Parathyroid adenoma (tissue), 2 donors: ENCODE results near the gene NFKBIL1.

Experiments
- H2AFZ ChIP-seq: fragments of 300-600 bp; sonication (generic); one replicate; pipeline ENCODE4 v1.7.0; 2017; ENCODE audit warnings: antibody characterized with exemption, mild to moderate bottlenecking
- H3K27ac ChIP-seq: fragments of 300-600 bp; sonication (generic); one replicate; pipeline ENCODE4 v1.7.0; 2017
- H3K27me3 ChIP-seq: fragments of 300-600 bp; sonication (generic); one replicate; pipeline ENCODE4 v1.7.0; 2017; ENCODE audit warnings: low read length; ENCODE audit not compliant: control insufficient read depth, insufficient read depth
- H3K36me3 ChIP-seq: fragments of 300-600 bp; sonication (generic); one replicate; pipeline ENCODE4 v1.7.0; 2017; ENCODE audit warnings: low read length; ENCODE audit not compliant: control insufficient read depth, insufficient read depth
- H3K4me1 ChIP-seq: fragments of 300-600 bp; sonication (generic); one replicate; pipeline ENCODE4 v1.7.0; 2017; ENCODE audit warnings: control low read depth
- H3K4me2 ChIP-seq: fragments of 300-600 bp; sonication (generic); one replicate; pipeline ENCODE4 v1.7.0; 2017; ENCODE audit warnings: low read length
- H3K4me3 ChIP-seq: fragments of 300-600 bp; sonication (generic); one replicate; pipeline ENCODE4 v1.7.0; 2017; ENCODE audit warnings: low read depth, low read length
- H3K79me2 ChIP-seq: fragments of 300-600 bp; sonication (generic); one replicate; pipeline ENCODE4 v1.7.0; 2017; ENCODE audit warnings: control low read depth
- H3K9ac ChIP-seq: fragments of 300-600 bp; sonication (generic); one replicate; pipeline ENCODE4 v1.7.0; 2017; ENCODE audit warnings: mild to moderate bottlenecking
- H3K9me3 ChIP-seq: fragments of 300-600 bp; sonication (generic); one replicate; pipeline ENCODE4 v1.7.0; 2017; ENCODE audit warnings: low read length; ENCODE audit not compliant: control insufficient read depth
- TF ChIP-seq, protein P1 (sequence below): fragments of 300-600 bp; sonication (generic); IDR thresholded peaks from one replicate; pipeline ENCODE4 v1.7.0; 2017; ENCODE audit warnings: antibody characterized with exemption, mild to moderate bottlenecking
- donor health status: primary hyperparathyroidism.

The NFKBIL1 gene

DNA sequence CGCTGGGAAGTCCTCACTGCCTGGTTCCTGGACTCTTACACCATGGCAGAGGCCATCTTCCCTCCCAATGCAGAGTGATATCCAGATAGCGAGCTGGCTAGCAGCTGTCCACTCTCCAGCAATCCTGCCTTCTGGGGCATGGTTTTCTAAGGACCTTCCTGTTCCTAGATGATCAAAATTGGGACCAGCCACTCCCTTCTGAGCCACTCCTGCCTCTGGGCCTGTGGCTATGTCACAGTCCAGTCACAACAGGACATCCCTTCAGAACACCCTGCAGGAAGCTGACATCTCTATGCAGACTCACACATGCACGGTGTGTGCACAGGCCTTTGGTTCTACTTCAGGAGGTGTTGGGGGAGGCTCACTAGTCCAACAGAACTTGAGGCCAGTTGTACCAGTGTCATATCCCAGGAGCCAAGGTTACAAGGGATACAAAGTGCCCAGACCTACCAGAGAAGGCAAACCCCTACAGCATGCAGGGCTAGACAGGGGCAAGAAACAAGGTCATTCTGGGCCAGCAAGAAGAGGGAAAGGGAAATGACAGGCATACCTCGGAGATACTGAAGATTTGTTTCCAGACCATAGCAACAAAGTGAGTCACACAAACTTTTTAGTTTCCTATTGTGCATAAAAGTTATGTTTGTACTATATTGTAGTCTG is 21.3 kb upstream of the NFKBIL1 start:
- H2AFZ ChIP-seq: no peak overlapping the region
- H3K4me3 ChIP-seq: no peak overlapping the region
- H3K27ac ChIP-seq: no peak overlapping the region
- no peaks in the 10 kb centered on the region for H3K9me3 ChIP-seq
- no peaks in the 10 kb centered on the region for H3K79me2 ChIP-seq
- H3K27me3 ChIP-seq: no peaks in the 10 kb centered on the region
- H3K36me3 ChIP-seq: no peaks in the 10 kb centered on the region
- no peak overlapping the region for H3K4me2 ChIP-seq
- no peaks in the 10 kb centered on the region for H3K4me1 ChIP-seq
- TF ChIP-seq, protein P1, sequence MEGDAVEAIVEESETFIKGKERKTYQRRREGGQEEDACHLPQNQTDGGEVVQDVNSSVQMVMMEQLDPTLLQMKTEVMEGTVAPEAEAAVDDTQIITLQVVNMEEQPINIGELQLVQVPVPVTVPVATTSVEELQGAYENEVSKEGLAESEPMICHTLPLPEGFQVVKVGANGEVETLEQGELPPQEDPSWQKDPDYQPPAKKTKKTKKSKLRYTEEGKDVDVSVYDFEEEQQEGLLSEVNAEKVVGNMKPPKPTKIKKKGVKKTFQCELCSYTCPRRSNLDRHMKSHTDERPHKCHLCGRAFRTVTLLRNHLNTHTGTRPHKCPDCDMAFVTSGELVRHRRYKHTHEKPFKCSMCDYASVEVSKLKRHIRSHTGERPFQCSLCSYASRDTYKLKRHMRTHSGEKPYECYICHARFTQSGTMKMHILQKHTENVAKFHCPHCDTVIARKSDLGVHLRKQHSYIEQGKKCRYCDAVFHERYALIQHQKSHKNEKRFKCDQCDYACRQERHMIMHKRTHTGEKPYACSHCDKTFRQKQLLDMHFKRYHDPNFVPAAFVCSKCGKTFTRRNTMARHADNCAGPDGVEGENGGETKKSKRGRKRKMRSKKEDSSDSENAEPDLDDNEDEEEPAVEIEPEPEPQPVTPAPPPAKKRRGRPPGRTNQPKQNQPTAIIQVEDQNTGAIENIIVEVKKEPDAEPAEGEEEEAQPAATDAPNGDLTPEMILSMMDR: no peak
- no peak overlapping the region for H3K9ac ChIP-seq

DNA sequence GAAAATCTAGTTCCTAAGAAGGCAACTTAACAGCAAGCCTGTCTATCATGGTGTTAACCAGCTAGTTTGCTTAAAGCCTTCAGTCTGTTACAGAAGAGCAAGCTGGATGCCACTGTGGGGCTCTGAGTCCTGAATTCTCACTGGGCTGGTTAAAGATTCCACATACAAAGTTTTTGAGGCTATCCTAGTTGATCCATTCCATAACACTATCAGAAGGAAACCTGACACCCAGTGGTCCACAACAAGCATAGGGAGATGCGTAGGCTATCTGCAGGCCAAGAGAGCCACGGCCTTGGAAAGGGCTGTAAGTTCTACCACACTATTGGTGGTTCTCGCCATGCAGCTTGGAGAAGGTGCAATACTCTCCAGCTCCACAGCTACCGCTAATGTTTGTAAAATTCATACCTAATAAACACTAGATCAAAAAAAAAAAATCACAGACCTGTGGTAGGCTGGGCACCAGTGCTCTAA is 19.1 kb upstream of the NFKBIL1 start:
- Histone ChIP-seq H3K27ac (no peak overlapping the region), H3K4me3 (no peak overlapping the region), H3K79me2 (no peaks in the 10 kb centered on the region), H3K9me3 (no peaks in the 10 kb centered on the region), H3K9ac (no peak overlapping the region), H3K4me2 (no peak overlapping the region), H2AFZ (no peak overlapping the region), H3K4me1 (peaks cover 6% of the 10 kb centered on the region), H3K36me3 (no peaks in the 10 kb centered on the region), H3K27me3 (no peaks in the 10 kb centered on the region)
- TF ChIP-seq, protein P1: no peak

DNA sequence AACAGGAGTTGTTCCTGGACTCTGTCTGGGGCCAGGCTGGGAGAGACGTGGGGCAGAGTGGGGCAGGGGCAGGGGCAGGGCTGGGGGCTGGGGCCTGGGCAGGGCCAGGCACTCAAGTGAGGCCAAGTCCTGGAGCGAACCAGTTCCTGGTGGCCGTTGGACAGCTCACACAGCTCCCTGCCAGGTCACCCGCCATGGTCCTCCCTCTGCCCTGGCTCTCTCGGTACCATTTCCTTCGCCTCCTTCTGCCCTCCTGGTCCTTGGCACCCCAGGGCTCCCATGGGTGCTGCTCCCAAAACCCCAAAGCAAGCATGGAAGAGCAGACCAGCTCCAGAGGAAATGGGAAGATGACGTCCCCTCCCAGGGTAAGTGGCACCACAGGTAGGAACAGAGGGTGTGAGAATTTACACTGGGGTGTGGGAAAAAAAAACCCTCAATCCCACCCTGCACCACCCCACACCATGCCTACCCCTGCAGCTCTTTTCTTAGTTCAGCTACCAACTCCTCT is 18.5 kb upstream of the NFKBIL1 start, which contains the start of gene MCCD1:
Gene MCCD1 (plus strand): TSS at position 142 of the 508 bp plus-strand sequence. CDS start 53 bp downstream, at position 195.
- Histone ChIP-seq H2AFZ (no peak within 1 kb of the TSS), H3K79me2 (no peaks in the 10 kb centered on the region), H3K27me3 (no peaks in the 10 kb centered on the region), H3K4me1 (peaks cover 6% of the 10 kb centered on the region), H3K27ac (no peak within 1 kb of the TSS), H3K9ac (no peak within 1 kb of the TSS), H3K36me3 (no peaks in the 10 kb centered on the region), H3K9me3 (no peaks in the 10 kb centered on the region), H3K4me3 (no peak within 1 kb of the TSS), H3K4me2 (no peak within 1 kb of the TSS)
- TF ChIP-seq, protein P1: no peak

DNA sequence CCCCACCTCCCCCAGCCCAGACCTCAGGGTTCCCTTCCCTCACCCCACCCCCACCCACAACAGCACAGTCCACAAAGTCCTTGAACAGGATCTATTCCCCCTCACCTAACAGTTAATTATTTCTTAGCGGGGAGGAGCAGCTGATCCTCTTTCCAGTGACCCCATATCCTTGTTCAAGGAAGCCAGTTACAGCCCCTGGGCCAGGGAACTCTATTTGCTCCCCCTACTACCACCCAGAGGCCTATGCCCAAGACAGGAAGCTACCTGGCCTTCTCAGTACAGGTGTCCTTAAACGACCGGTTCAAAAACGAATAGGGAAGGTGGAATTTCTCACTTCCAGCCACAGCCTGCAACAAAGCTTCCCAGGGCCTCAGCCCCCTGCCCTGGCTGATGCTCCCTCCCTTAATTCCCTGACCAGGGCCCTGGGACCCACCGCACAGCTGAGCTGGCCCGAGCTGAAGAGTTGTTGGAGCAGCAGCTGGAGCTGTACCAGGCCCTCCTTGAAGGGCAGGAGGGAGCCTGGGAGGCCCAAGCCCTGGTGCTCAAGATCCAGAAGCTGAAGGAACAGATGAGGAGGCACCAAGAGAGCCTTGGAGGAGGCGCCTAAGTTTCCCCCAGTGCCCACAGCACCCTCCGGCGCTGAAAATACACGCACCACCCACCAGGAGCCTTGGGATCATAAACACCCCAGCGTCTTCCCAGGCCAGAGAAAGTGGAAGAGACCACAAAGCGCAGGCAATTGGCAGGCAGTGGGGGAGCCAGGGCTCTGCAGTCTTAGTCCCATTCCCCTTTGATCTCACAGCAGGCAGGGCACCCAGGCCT is 17.9 kb upstream of the NFKBIL1 start:
- no peak overlapping the region for H3K4me3 ChIP-seq
- no peaks in the 10 kb centered on the region for H3K36me3 ChIP-seq
- H3K9ac ChIP-seq: no peak overlapping the region
- no peak overlapping the region for H3K27ac ChIP-seq
- H3K4me1 ChIP-seq: peaks cover 6% of the 10 kb centered on the region
- H3K27me3 ChIP-seq: no peaks in the 10 kb centered on the region
- H3K4me2 ChIP-seq: no peak overlapping the region
- H3K79me2 ChIP-seq: no peaks in the 10 kb centered on the region
- TF ChIP-seq, protein P1: no peak
- no peak overlapping the region for H2AFZ ChIP-seq
- no peaks in the 10 kb centered on the region for H3K9me3 ChIP-seq
